Spinal cord (tissue), 10 donors: ENCODE measurements around the gene SOX30. TPM values are rescaled to one million over a fixed set of nuclear protein-coding genes. Genes with fewer than 3 reads are reported as not detected.

Experiments
- DNase-seq, 6 donors: peaks; one replicate each; pipeline versions ENCODE4 v3.0.0 to v3.0.0-alpha.2; 2013 to 2015; ENCODE audit warnings: low spot score in 6 of 6, low read depth in 4 of 6
- H3K27ac ChIP-seq: one replicate; pipeline ENCODE4 v1.5.1; 2013; ENCODE audit warnings: low read depth, low read length, control low read depth
- H3K27me3 ChIP-seq: one replicate; pipeline ENCODE4 v1.6.1; 2013; ENCODE audit warnings: low read length; ENCODE audit not compliant: control insufficient read depth, insufficient read depth
- H3K36me3 ChIP-seq: one replicate; pipeline ENCODE4 v1.6.1; 2013; ENCODE audit warnings: low read length; ENCODE audit not compliant: control insufficient read depth, insufficient read depth
- H3K4me1 ChIP-seq: one replicate; pipeline ENCODE4 v1.6.1; 2013; ENCODE audit warnings: low read length; ENCODE audit not compliant: control insufficient read depth, insufficient read depth
- H3K4me3 ChIP-seq: one replicate; pipeline ENCODE4 v1.5.1; 2013; ENCODE audit warnings: low read depth, low read length, control low read depth
- H3K9me3 ChIP-seq: one replicate; pipeline ENCODE4 v1.6.1; 2013; ENCODE audit warnings: low read length; ENCODE audit not compliant: control insufficient read depth, insufficient read depth
- WGBS: methylation state at CpG from one replicate; pipeline ENCODE4 v1.1.5; 2013; ENCODE audit warnings: missing lambda C conversion rate; ENCODE audit not compliant: insufficient coverage; 5-methylcytosine and 5-hydroxymethylcytosine counted together
- polyA plus RNA-seq, 2 donors: library from polyadenylated mRNA; unstranded; fragments of 120-200 nt; gene quantifications; one replicate each; pipeline ENCODE4 v1.2.1, GENCODE V29; 2013; ENCODE audit not compliant: insufficient read length in 2 of 2
- total RNA-seq, 2 donors: library from RNA; depleted of rRNA in 1 of 2; stranded (reverse); fragments of 120-200 nt in 1 of 2; fragments of >200 nt in 1 of 2; gene quantifications; one replicate each; pipeline versions ENCODE4 v1.2.3 to v1.2.4, GENCODE V29; 2013 to 2014
- donor health status: healthy.

The SOX30 gene
- total and polyA plus RNA-seq, 4 donors: 0.22 to 0.51 (median 0.43) TPM; not detected in 1

DNA sequence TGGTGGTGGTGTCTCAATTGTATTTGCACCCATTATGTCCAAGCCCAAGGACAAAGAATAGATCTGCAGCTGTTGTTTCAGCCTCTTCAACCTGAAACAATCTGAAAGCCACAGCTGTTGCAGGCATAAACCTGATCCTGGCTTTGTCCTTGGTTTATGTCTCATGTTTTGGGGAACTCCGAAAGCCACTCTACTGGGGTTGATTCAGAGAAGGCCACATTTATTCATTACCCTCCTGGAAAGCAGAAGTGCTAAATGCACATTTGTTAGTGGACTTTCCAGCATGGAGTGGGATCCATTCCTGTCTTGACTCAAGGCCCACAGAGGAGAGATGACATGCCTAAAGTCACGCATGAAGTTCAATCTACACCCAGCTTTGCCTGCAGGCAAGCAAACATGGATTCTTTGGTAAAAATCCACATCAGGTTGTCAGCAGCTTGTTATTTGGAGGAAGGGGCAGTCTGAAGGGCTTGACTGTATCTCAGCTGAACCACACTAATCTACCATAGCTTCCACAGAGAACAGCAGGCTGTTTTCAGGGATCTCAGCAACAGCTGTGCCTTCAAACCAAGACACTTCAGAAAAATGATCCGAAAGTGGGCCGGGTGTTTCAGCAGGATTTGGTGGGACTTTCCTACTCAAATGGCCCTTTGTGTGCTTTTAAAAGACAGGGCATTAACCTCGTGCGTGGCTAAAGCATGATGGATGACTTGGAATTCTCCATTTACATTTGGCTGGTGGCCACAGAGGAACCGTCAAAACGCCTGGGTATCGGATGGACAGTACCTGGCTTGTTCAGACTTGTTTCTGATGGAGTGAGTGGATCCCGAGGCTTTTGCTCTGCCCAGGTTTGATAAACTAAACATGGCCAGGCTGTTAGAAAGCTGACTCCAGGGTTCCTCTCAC lies 40.4 kb downstream of the SOX30 start:
- H3K27me3 ChIP-seq: no peaks in the 10 kb centered on the region
- H3K4me3 ChIP-seq: no peak overlapping the region
- WGBS: 36% methylated on average over 9 of the region's 10 CpGs
- peaks cover 4% of the 10 kb centered on the region for H3K4me1 ChIP-seq
- no peaks in the 10 kb centered on the region for H3K36me3 ChIP-seq
- H3K9me3 ChIP-seq: no peaks in the 10 kb centered on the region
- peak in 2 of 6 donors; percentile 28 to 49 for DNase-seq
- no peak overlapping the region for H3K27ac ChIP-seq

- Histone ChIP-seq H3K4me1 (peaks cover 4% of the 10 kb centered on the region), H3K4me3 (no peak overlapping the region), H3K9me3 (no peaks in the 10 kb centered on the region), H3K36me3 (no peaks in the 10 kb centered on the region), H3K27ac (no peak overlapping the region), H3K27me3 (no peaks in the 10 kb centered on the region)
- WGBS: no CpG with 5 or more reads among the region's 5 CpGs
- DNase-seq: no peak
Measured at GRCh38 chr5:157610990-157611389, 41.2 kb downstream of the SOX30 start.

DNA sequence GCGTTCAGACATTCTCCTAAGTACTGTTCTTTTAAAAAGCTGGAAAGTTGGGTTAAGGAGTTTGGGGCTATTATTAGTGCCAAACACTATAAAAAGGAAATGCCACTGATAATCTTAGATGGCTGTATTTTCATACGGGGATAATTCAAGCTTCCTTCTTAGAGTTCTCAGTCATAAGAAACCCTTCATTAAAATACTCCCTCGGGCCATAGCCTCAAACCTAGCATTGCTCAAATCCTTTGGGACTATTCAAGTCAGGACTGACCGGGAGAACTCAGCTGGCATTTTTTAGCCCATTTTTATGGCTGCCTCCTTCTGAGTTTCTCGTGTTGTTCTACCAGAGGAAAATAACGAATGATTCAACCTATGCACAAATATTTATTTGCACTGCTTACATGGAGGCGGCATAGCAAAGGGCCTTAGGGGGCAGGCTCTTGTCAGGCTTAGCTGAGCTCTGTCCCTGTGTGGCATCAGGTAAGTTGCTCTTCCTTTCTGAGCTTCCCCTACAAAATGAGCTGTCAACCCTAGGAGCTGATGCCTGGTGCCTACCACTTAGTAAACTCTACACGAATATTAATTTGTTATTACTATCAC lies 43.2 kb downstream of the SOX30 start:
- Histone ChIP-seq H3K36me3 (no peaks in the 10 kb centered on the region), H3K4me1 (peaks cover 4% of the 10 kb centered on the region), H3K27me3 (no peaks in the 10 kb centered on the region), H3K9me3 (no peaks in the 10 kb centered on the region), H3K4me3 (no peak overlapping the region), H3K27ac (no peak overlapping the region)
- DNase-seq: no peak
- WGBS: 85% methylated on average over 6 of the region's 8 CpGs

- Histone ChIP-seq H3K4me3 (no peak overlapping the region), H3K27me3 (no peaks in the 10 kb centered on the region), H3K36me3 (no peaks in the 10 kb centered on the region), H3K4me1 (peaks cover 4% of the 10 kb centered on the region), H3K9me3 (no peaks in the 10 kb centered on the region), H3K27ac (no peak overlapping the region)
- 100% methylated on average over 2 of the region's 7 CpGs for WGBS
- DNase-seq: no peak
Measured at GRCh38 chr5:157607371-157608161, 44.7 kb downstream of the SOX30 start.

DNA sequence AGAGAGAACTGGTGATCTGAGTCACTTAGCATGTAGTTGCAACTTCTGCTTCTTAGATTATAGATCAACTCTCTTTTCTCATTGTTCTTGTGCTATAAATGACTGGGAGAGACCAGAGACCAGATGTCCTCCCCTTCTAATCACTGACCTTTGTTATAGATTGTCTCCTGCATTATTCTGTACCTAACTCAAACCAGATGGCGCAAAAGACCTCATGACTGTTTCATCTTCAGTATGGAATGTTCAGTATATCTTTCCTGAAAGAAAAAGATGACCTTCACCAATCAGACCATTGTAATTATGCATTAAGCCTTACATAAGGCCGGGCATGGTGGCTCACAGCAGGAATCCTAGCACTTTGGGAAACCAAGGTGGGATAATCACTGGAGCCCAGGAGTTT lies 46.2 kb downstream of the SOX30 start:
- 100% methylated on average over 1 of the region's 2 CpGs for WGBS
- H3K36me3 ChIP-seq: no peaks in the 10 kb centered on the region

GRCh38 chr5:157603333-157604190 lies 48.7 kb downstream of the SOX30 start:
- 92% methylated on average over 2 of the region's 12 CpGs for WGBS
- no peaks in the 10 kb centered on the region for H3K9me3 ChIP-seq
- no peak overlapping the region for H3K27ac ChIP-seq
- no peak overlapping the region for H3K4me3 ChIP-seq
- H3K36me3 ChIP-seq: no peaks in the 10 kb centered on the region
- DNase-seq: peak in 1 of 6 donors; percentile 23
- H3K4me1 ChIP-seq: no peaks in the 10 kb centered on the region
- H3K27me3 ChIP-seq: no peaks in the 10 kb centered on the region

More for the DNA sequence above, 46.2 kb downstream of the SOX30 start:
- Histone ChIP-seq H3K9me3 (no peaks in the 10 kb centered on the region), H3K4me3 (no peak overlapping the region), H3K27me3 (no peaks in the 10 kb centered on the region), H3K4me1 (no peaks in the 10 kb centered on the region), H3K27ac (no peak overlapping the region)
- DNase-seq: no peak

DNA sequence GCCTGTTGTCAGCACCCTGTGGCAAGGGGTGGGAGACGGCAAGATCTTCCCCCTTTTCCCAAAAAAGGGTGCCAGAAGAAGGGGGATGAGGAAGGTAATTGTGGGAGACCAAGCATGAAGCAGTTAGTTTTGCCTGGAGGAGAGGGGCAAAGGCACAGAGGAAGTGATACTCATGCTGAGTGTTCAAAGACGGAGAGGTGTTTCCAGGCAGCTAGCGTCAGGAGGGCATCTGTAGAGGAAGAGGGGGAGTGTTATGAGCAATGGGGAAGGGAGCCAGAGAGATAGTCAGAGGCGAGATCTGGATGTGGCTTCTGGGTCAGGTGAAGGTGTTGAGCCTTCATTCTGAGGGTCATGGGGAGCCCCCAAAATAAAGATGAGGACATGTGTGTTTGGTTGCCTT lies 49.7 kb downstream of the SOX30 start:
- no peak for DNase-seq
- 89% methylated on average over 3 of the region's 4 CpGs for WGBS
- Histone ChIP-seq H3K27ac (no peak overlapping the region), H3K9me3 (no peaks in the 10 kb centered on the region), H3K27me3 (no peaks in the 10 kb centered on the region), H3K4me3 (no peak overlapping the region), H3K4me1 (no peaks in the 10 kb centered on the region), H3K36me3 (no peaks in the 10 kb centered on the region)

DNA sequence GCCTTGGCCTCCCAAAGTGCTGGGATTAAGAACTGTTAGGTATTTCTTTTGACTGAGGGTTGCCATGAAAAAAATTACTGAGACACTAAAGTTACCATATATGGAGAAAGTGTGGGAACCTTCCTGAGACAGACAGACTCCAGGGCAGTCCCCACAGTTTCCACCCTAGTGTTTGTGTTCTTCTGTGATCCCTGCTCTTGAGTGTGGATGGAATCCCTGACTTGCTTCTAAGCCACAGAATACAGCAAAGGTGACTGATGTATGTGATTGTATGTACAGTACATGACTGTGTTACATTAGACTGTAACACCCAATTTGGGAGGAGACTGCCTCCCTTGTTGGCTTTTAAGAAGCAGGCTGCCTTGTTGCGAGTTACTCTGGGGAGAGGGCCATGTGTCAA lies 52.0 kb downstream of the SOX30 start:
- H3K27me3 ChIP-seq: no peaks in the 10 kb centered on the region
- H3K36me3 ChIP-seq: no peaks in the 10 kb centered on the region
- no peak overlapping the region for H3K27ac ChIP-seq
- H3K4me3 ChIP-seq: no peak overlapping the region
- 80% methylated on average over 1 of the region's 1 CpG for WGBS
- no peaks in the 10 kb centered on the region for H3K4me1 ChIP-seq
- DNase-seq: no peak
- no peaks in the 10 kb centered on the region for H3K9me3 ChIP-seq

DNA sequence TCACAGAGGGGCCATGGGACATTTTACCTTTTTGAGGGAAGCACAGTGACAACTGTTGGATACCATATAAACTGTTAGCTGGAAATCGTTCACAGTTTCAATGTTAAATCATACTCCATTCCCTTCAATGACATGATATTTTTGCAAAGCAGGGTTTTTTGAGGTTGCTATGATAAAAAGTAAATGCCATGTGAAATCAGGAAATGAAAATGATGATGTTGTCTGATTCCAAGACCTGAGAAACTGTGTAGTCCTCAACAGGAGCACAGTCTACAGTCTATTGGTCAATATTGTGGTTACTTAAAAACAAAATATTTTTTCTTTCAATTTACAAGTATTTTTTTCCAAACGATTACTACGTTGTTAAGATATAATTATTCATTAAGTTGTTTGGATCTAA lies 52.7 kb downstream of the SOX30 start:
- no peak for DNase-seq
- Histone ChIP-seq H3K27ac (no peak overlapping the region), H3K27me3 (no peaks in the 10 kb centered on the region), H3K4me1 (no peaks in the 10 kb centered on the region), H3K4me3 (no peak overlapping the region), H3K9me3 (no peaks in the 10 kb centered on the region), H3K36me3 (no peaks in the 10 kb centered on the region)
- no CpG with 5 or more reads among the region's 3 CpGs for WGBS
